Measurements from ENCODE around the gene TMEM259.

Gene TMEM259

DNA sequence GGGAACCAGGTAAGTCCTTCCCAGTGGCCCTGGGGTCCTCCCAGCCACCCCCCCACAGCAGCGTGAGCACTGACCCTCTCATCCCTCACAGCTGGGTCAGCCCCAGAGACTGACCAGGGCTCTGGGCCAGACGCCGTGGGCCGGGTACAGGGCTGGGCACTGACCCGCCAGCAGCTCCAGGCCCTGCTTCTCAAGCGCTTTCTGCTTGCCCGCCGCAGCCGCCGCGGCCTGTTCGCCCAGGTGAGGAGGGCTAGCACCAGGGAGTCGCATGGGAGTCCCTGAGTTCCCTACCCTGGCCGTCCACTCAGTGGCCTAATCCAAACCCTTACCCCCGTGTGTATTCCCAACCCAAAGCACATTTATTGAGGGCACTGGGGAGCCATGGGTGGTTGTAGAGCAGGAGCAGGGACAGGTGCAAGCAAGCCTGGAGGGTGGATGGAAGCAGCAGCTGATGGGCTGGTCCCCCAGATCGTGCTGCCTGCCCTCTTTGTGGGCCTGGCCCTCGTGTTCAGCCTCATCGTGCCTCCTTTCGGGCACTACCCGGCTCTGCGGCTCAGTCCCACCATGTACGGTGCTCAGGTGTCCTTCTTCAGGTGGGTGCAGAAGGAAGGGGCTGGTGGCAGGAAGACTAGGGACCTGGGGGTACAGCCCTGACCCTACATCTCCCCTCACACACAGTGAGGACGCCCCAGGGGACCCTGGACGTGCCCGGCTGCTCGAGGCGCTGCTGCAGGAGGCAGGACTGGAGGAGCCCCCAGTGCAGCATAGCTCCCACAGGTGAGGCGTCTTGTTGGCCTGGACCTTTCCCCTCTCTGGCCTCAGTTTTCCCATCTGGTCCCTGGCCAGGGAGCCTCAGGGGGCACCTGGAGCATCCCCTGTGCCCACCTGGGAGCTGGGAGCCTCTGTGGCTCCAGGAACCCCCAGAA, 33.4 kb upstream of the TMEM259 start:
- Histone ChIP-seq H2AFZ (ENCODE audit: low read length) (no peak overlapping the region), H3K36me3 (ENCODE audit: insufficient read depth, low read length) (peaks cover 38% of the 10 kb centered on the region; the same call in 1 of the 2 replicates)

DNA sequence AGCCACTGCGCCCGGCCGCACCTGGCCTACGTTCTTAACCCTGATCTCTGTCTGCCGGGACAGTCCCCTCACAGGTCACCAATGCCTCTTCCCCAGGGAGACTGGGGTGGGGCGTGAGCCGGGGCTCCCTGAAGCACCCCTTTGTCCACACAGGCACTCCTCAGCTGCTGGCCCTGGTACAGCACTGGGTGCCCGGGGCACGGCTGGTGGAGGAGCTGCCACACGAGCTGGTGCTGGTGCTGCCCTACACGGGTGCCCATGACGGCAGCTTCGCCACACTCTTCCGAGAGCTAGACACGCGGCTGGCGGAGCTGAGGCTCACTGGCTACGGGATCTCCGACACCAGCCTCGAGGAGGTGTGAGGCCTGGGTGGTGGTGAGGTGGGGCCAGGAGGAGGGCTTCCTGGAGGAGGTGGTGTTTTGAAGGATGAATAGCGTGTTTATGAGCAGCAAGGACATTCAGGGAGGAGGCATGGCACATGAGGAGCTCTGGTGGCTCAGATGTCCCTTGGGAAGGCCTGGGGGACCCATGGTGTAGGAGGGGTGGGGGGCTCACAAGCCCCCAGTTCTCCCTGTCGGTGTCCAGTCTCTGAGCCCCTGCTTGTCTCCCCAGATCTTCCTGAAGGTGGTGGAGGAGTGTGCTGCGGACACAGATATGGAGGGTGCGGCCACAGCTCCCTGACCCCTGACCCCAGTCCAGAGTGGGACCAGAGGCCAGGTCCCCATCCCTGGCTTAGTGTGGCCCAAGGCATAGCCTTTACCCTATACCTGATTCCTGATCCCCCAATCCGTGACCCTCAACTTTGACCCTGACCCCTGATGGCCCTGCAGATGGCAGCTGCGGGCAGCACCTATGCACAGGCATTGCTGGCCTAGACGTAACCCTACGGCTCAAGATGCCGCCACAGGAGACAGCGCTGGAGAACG, 32.5 kb upstream of the TMEM259 start:
- no peak overlapping the region for H3K9ac ChIP-seq (ENCODE audit: low read length)
- H3K4me3 ChIP-seq (ENCODE audit: low read depth, low read length, poor library complexity, severe bottlenecking): no peak overlapping the region
- TF ChIP-seq, protein P1, sequence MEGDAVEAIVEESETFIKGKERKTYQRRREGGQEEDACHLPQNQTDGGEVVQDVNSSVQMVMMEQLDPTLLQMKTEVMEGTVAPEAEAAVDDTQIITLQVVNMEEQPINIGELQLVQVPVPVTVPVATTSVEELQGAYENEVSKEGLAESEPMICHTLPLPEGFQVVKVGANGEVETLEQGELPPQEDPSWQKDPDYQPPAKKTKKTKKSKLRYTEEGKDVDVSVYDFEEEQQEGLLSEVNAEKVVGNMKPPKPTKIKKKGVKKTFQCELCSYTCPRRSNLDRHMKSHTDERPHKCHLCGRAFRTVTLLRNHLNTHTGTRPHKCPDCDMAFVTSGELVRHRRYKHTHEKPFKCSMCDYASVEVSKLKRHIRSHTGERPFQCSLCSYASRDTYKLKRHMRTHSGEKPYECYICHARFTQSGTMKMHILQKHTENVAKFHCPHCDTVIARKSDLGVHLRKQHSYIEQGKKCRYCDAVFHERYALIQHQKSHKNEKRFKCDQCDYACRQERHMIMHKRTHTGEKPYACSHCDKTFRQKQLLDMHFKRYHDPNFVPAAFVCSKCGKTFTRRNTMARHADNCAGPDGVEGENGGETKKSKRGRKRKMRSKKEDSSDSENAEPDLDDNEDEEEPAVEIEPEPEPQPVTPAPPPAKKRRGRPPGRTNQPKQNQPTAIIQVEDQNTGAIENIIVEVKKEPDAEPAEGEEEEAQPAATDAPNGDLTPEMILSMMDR (IDR thresholded peaks at IDR 0.05; ENCODE audit: low read length): no peak
- TF ChIP-seq EZH2 (IDR thresholded peaks at IDR 0.05; ENCODE audit: borderline replicate concordance, low read length): no peak
- no peak overlapping the region for H3K4me2 ChIP-seq (ENCODE audit: low read length)
- H3F3A ChIP-seq (ENCODE audit: insufficient read depth, low read length): no peaks in the 10 kb centered on the region
- H3K9me3 ChIP-seq (ENCODE audit: low read length): no peaks in the 10 kb centered on the region
- H3K4me1 ChIP-seq (ENCODE audit: insufficient read depth, low read length, severe bottlenecking): peaks cover 4% of the 10 kb centered on the region
- no peaks in the 10 kb centered on the region for H4K20me1 ChIP-seq (ENCODE audit: insufficient read depth, low read length)
- peaks cover 33% of the 10 kb centered on the region; the same call in 1 of the 2 replicates for H3K36me3 ChIP-seq (ENCODE audit: insufficient read depth, low read length)
- no peak overlapping the region for H3K27ac ChIP-seq (ENCODE audit: low read depth, low read length, poor library complexity, severe bottlenecking)
- H2AFZ ChIP-seq (ENCODE audit: low read length): no peak overlapping the region
- no peaks in the 10 kb centered on the region for H3K27me3 ChIP-seq (ENCODE audit: insufficient read depth, low read length)
- no peaks in the 10 kb centered on the region for H3K79me2 ChIP-seq (ENCODE audit: insufficient read depth, low read length)
- H3K9me2 ChIP-seq (ENCODE audit: low read depth, low read length): no peaks in the 10 kb centered on the region

More for the DNA sequence above, 33.4 kb upstream of the TMEM259 start:
- H3K9me3 ChIP-seq (ENCODE audit: low read length): no peaks in the 10 kb centered on the region
- no peaks in the 10 kb centered on the region for H3K9me2 ChIP-seq (ENCODE audit: low read depth, low read length)
- H3K27me3 ChIP-seq (ENCODE audit: insufficient read depth, low read length): no peaks in the 10 kb centered on the region
- TF ChIP-seq, protein P1 (IDR thresholded peaks at IDR 0.05; ENCODE audit: low read length): no peak
- TF ChIP-seq EZH2 (IDR thresholded peaks at IDR 0.05; ENCODE audit: borderline replicate concordance, low read length): no peak
- no peaks in the 10 kb centered on the region for H3F3A ChIP-seq (ENCODE audit: insufficient read depth, low read length)
- H3K4me2 ChIP-seq (ENCODE audit: low read length): no peak overlapping the region
- H3K27ac ChIP-seq (ENCODE audit: low read depth, low read length, poor library complexity, severe bottlenecking): no peak overlapping the region
- no peak overlapping the region for H3K9ac ChIP-seq (ENCODE audit: low read length)
- no peaks in the 10 kb centered on the region for H4K20me1 ChIP-seq (ENCODE audit: insufficient read depth, low read length)
- H3K4me3 ChIP-seq (ENCODE audit: low read depth, low read length, poor library complexity, severe bottlenecking): no peak overlapping the region
- H3K79me2 ChIP-seq (ENCODE audit: insufficient read depth, low read length): no peaks in the 10 kb centered on the region
- peaks cover 4% of the 10 kb centered on the region for H3K4me1 ChIP-seq (ENCODE audit: insufficient read depth, low read length, severe bottlenecking)

DNA sequence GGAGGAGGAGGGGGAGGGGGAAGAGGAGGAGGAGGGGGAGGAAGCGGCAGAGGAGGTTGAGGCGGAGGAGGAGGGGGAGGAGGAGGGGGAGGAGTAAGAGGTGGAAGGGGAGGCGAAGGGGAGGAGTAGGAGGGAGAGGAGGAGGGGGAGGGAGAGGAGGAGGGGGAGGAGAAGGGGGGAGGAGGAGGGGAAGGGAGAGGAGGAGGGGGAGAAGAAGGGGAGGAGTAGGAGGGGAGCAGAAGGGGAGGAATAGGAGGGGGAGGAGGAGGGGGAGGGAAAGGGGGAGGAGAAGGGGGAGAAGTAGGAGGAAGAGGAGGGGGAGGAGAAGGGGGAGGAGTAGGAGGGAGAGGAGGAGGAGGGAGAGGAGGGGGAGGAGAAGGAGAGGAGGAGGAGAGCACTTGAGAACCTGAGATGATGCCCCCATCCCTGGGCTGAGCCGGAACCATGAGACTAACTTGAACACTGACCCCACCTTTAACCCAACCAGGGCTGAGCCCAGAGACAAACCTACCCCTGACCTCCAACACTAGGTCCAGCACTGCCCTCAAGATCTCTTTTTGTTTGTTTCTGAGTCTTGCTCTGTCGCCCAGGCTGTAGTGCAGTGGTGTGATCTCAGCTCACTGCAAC, 31.5 kb upstream of the TMEM259 start:
- H4K20me1 ChIP-seq (ENCODE audit: insufficient read depth, low read length): no peaks in the 10 kb centered on the region
- H3K4me2 ChIP-seq (ENCODE audit: low read length): no peak overlapping the region
- H3K4me1 ChIP-seq (ENCODE audit: insufficient read depth, low read length, severe bottlenecking): peaks cover 5% of the 10 kb centered on the region
- H3K4me3 ChIP-seq (ENCODE audit: low read depth, low read length, poor library complexity, severe bottlenecking): no peak overlapping the region
- no peaks in the 10 kb centered on the region for H3F3A ChIP-seq (ENCODE audit: insufficient read depth, low read length)
- H3K9ac ChIP-seq (ENCODE audit: low read length): no peak overlapping the region
- H3K27me3 ChIP-seq (ENCODE audit: insufficient read depth, low read length): no peaks in the 10 kb centered on the region
- H3K79me2 ChIP-seq (ENCODE audit: insufficient read depth, low read length): no peaks in the 10 kb centered on the region
- TF ChIP-seq, protein P1 (IDR thresholded peaks at IDR 0.05; ENCODE audit: low read length): no peak
- no peak for TF ChIP-seq EZH2 (IDR thresholded peaks at IDR 0.05; ENCODE audit: borderline replicate concordance, low read length)
- H3K9me3 ChIP-seq (ENCODE audit: low read length): no peaks in the 10 kb centered on the region
- no peaks in the 10 kb centered on the region for H3K9me2 ChIP-seq (ENCODE audit: low read depth, low read length)
- peaks cover 31% of the 10 kb centered on the region; the same call in 1 of the 2 replicates for H3K36me3 ChIP-seq (ENCODE audit: insufficient read depth, low read length)
- no peak overlapping the region for H2AFZ ChIP-seq (ENCODE audit: low read length)
- H3K27ac ChIP-seq (ENCODE audit: low read depth, low read length, poor library complexity, severe bottlenecking): no peak overlapping the region
